HL-60 (cell line): ENCODE results near the gene LRRC57.

Experiments used
- DNase-seq, 2 experiments: peaks; one replicate each; pipeline ENCODE4 v3.0.0-alpha.2; 2010 to 2020; ENCODE audit warnings: low read depth in 1 of 2, low spot score in 1 of 2
- H3K27ac ChIP-seq: fragments of 250-450 bp; sonication (Bioruptor Pico); replicated peaks from 2 replicates; pipeline ENCODE4 v1.5.1; 2020; ENCODE audit warnings: mild to moderate bottlenecking, moderate library complexity
- H3K27me3 ChIP-seq: fragments of 250-450 bp; sonication (Bioruptor Pico); 2 replicates; pipeline ENCODE4 v1.5.1; 2021; ENCODE audit warnings: mild to moderate bottlenecking, moderate library complexity; ENCODE audit not compliant: insufficient read depth, poor library complexity, severe bottlenecking
- H3K4me3 ChIP-seq: replicated peaks from 2 replicates; pipeline ENCODE4 v1.5.1; 2011; ENCODE audit warnings: mild to moderate bottlenecking, control low read depth, low read length; ENCODE audit not compliant: insufficient read depth
- GABPA ChIP-seq: IDR thresholded peaks from 2 replicates; pipeline ENCODE4 v1.6.1; 2012; ENCODE audit warnings: low read depth
- POLR2AphosphoS5 ChIP-seq: IDR thresholded peaks from 2 replicates; pipeline ENCODE4 v1.6.1; 2012; ENCODE audit warnings: low read depth
- REST ChIP-seq: IDR thresholded peaks from 2 replicates; pipeline ENCODE4 v1.6.1; 2012; ENCODE audit warnings: low read depth; ENCODE audit not compliant: insufficient replicate concordance
- SPI1 ChIP-seq: IDR thresholded peaks from 2 replicates; pipeline ENCODE4 v1.6.1; 2012; ENCODE audit warnings: low read depth, mild to moderate bottlenecking, borderline replicate concordance
- TF ChIP-seq, protein P1 (sequence below): IDR thresholded peaks from one replicate; pipeline ENCODE4 v1.5.1; 2011; ENCODE audit warnings: low read length, control low read depth, inconsistent platforms; ENCODE audit not compliant: insufficient read depth

LRRC57 gene

GRCh38 chr15:42508263-42508690 is 40.3 kb downstream of the LRRC57 start:
- DNase-seq: no peak
- Histone ChIP-seq H3K27ac (no peak overlapping the region), H3K27me3 (no peaks in the 10 kb centered on the region), H3K4me3 (no peak overlapping the region)
- TF ChIP-seq, protein P1, sequence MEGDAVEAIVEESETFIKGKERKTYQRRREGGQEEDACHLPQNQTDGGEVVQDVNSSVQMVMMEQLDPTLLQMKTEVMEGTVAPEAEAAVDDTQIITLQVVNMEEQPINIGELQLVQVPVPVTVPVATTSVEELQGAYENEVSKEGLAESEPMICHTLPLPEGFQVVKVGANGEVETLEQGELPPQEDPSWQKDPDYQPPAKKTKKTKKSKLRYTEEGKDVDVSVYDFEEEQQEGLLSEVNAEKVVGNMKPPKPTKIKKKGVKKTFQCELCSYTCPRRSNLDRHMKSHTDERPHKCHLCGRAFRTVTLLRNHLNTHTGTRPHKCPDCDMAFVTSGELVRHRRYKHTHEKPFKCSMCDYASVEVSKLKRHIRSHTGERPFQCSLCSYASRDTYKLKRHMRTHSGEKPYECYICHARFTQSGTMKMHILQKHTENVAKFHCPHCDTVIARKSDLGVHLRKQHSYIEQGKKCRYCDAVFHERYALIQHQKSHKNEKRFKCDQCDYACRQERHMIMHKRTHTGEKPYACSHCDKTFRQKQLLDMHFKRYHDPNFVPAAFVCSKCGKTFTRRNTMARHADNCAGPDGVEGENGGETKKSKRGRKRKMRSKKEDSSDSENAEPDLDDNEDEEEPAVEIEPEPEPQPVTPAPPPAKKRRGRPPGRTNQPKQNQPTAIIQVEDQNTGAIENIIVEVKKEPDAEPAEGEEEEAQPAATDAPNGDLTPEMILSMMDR: no peak
- TF ChIP-seq GABPA: no peak
- no peak for TF ChIP-seq REST
- no peak for TF ChIP-seq POLR2AphosphoS5
- TF ChIP-seq SPI1: no peak

GRCh38 chr15:42507514-42507913 is 41.1 kb downstream of the LRRC57 start:
- no peak overlapping the region for H3K4me3 ChIP-seq
- no peak for TF ChIP-seq POLR2AphosphoS5
- TF ChIP-seq REST: no peak
- TF ChIP-seq GABPA: no peak
- DNase-seq: no peak
- H3K27ac ChIP-seq: no peak overlapping the region
- H3K27me3 ChIP-seq: no peaks in the 10 kb centered on the region

DNA sequence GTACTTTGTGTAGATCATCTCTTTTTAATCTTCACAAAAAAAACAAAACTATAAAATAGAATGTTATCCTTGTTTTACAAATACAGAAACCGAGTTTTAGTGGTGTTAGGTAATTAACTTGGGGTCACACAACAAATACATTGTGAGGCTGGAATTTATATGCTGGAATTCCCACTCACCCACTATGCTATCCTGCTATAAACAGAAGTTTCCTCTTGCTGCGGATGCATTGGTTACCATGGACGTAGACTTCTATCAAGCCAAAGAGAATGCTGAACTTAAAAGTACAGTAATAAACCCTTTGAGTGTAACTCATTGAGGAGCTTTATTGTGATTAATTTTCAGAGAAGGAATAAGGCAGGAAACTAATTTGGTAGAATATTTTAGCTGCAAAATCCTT is 44.0 kb downstream of the LRRC57 start:
- H3K27me3 ChIP-seq: no peaks in the 10 kb centered on the region
- H3K4me3 ChIP-seq: no peak overlapping the region
- no peak for TF ChIP-seq REST
- TF ChIP-seq POLR2AphosphoS5: no peak
- no peak for TF ChIP-seq GABPA
- TF ChIP-seq SPI1: no peak
- TF ChIP-seq, protein P1: no peak
- DNase-seq: no peak
- H3K27ac ChIP-seq: no peak overlapping the region

- Histone ChIP-seq H3K4me3 (no peak overlapping the region), H3K27ac (no peak overlapping the region)
- DNase-seq: no peak
Measured at GRCh38 chr15:42503825-42504224, 44.8 kb downstream of the LRRC57 start.

More at GRCh38 chr15:42503825-42504224, 44.8 kb downstream of the LRRC57 start:
- H3K27me3 ChIP-seq: no peaks in the 10 kb centered on the region
- TF ChIP-seq SPI1: peak; percentile 82
- TF ChIP-seq GABPA: no peak
- TF ChIP-seq REST: no peak
